HL-60 (cell line): ENCODE data around the gene TLCD2.

Experiments
- DNase-seq, 2 experiments: peaks; one replicate each; pipeline ENCODE4 v3.0.0-alpha.2; 2010 to 2020; ENCODE audit warnings: low read depth in 1 of 2, low spot score in 1 of 2
- H3K27ac ChIP-seq: fragments of 250-450 bp; sonication (Bioruptor Pico); replicated peaks from 2 replicates; pipeline ENCODE4 v1.5.1; 2020; ENCODE audit warnings: mild to moderate bottlenecking, moderate library complexity
- H3K27me3 ChIP-seq: fragments of 250-450 bp; sonication (Bioruptor Pico); 2 replicates; pipeline ENCODE4 v1.5.1; 2021; ENCODE audit warnings: mild to moderate bottlenecking, moderate library complexity; ENCODE audit not compliant: insufficient read depth, poor library complexity, severe bottlenecking
- H3K4me3 ChIP-seq: replicated peaks from 2 replicates; pipeline ENCODE4 v1.5.1; 2011; ENCODE audit warnings: mild to moderate bottlenecking, control low read depth, low read length; ENCODE audit not compliant: insufficient read depth
- GABPA ChIP-seq: IDR thresholded peaks from 2 replicates; pipeline ENCODE4 v1.6.1; 2012; ENCODE audit warnings: low read depth
- POLR2AphosphoS5 ChIP-seq: IDR thresholded peaks from 2 replicates; pipeline ENCODE4 v1.6.1; 2012; ENCODE audit warnings: low read depth
- SPI1 ChIP-seq: IDR thresholded peaks from 2 replicates; pipeline ENCODE4 v1.6.1; 2012; ENCODE audit warnings: low read depth, mild to moderate bottlenecking, borderline replicate concordance
- TF ChIP-seq, protein P1 (sequence below): IDR thresholded peaks from 2 replicates; pipeline ENCODE4 v1.6.1; 2012; ENCODE audit warnings: low read depth; ENCODE audit not compliant: insufficient replicate concordance
- TF ChIP-seq, protein P2 (sequence below): IDR thresholded peaks from one replicate; pipeline ENCODE4 v1.5.1; 2011; ENCODE audit warnings: low read length, control low read depth, inconsistent platforms; ENCODE audit not compliant: insufficient read depth

The TLCD2 gene

DNA sequence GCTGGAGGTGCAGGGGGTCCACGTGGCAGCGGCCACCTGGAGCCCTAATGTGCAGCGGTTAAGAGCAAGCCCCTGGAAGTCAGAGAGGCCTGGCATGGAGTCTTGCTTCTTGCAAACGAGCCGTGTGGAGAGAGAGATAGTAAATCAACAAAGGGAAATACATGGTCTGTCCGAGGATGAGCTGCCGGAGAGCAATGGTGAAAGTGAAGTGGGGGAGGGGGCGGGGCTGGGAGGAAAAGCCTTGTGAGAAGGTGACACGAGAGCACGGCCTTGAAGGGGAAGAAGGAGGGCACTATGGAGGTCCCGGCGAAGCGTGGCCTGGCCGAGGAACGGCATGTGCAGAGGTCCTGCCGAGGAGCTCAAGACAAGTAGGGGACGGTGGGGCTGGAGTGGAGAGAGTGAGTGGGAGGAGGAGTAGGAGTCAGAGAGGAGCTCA is 45.7 kb upstream of the TLCD2 start:
- H3K27ac ChIP-seq = no peak overlapping the region
- H3K4me3 ChIP-seq = no peak overlapping the region
- H3K27me3 ChIP-seq = no peaks in the 10 kb centered on the region
- DNase-seq = no peak
- TF ChIP-seq GABPA = no peak

DNA sequence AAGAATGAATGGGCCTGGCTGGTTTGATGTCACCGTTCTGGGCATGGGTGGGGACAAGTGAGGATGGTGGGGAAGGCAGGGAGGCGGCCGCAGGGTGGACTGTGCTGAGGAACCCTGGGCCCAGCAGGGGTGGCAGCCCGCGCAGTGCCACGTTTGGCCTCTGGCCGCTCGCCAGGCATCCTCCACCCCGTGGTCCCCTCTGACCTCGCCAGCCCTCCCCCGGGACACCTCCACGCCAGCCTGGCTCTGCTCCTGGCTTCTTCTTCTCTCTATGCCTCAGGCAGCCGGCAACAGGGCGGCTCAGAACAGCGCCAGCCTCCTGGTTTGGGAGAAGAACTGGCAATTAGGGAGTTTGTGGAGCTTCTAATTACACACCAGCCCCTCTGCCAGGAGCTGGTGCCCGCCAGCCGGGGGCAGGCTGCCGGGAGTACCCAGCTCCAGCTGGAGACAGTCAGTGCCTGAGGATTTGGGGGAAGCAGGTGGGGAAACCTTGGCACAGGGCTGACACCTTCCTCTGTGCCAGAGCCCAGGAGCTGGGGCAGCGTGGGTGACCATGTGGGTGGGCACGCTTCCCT is 45.2 kb upstream of the TLCD2 start:
- TF ChIP-seq, protein P1, sequence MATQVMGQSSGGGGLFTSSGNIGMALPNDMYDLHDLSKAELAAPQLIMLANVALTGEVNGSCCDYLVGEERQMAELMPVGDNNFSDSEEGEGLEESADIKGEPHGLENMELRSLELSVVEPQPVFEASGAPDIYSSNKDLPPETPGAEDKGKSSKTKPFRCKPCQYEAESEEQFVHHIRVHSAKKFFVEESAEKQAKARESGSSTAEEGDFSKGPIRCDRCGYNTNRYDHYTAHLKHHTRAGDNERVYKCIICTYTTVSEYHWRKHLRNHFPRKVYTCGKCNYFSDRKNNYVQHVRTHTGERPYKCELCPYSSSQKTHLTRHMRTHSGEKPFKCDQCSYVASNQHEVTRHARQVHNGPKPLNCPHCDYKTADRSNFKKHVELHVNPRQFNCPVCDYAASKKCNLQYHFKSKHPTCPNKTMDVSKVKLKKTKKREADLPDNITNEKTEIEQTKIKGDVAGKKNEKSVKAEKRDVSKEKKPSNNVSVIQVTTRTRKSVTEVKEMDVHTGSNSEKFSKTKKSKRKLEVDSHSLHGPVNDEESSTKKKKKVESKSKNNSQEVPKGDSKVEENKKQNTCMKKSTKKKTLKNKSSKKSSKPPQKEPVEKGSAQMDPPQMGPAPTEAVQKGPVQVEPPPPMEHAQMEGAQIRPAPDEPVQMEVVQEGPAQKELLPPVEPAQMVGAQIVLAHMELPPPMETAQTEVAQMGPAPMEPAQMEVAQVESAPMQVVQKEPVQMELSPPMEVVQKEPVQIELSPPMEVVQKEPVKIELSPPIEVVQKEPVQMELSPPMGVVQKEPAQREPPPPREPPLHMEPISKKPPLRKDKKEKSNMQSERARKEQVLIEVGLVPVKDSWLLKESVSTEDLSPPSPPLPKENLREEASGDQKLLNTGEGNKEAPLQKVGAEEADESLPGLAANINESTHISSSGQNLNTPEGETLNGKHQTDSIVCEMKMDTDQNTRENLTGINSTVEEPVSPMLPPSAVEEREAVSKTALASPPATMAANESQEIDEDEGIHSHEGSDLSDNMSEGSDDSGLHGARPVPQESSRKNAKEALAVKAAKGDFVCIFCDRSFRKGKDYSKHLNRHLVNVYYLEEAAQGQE = no peak
- TF ChIP-seq, protein P2, sequence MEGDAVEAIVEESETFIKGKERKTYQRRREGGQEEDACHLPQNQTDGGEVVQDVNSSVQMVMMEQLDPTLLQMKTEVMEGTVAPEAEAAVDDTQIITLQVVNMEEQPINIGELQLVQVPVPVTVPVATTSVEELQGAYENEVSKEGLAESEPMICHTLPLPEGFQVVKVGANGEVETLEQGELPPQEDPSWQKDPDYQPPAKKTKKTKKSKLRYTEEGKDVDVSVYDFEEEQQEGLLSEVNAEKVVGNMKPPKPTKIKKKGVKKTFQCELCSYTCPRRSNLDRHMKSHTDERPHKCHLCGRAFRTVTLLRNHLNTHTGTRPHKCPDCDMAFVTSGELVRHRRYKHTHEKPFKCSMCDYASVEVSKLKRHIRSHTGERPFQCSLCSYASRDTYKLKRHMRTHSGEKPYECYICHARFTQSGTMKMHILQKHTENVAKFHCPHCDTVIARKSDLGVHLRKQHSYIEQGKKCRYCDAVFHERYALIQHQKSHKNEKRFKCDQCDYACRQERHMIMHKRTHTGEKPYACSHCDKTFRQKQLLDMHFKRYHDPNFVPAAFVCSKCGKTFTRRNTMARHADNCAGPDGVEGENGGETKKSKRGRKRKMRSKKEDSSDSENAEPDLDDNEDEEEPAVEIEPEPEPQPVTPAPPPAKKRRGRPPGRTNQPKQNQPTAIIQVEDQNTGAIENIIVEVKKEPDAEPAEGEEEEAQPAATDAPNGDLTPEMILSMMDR = no peak
- TF ChIP-seq SPI1 = no peak
- TF ChIP-seq GABPA = no peak
- TF ChIP-seq POLR2AphosphoS5 = no peak
- no peak for DNase-seq
- Histone ChIP-seq H3K27ac (no peak overlapping the region), H3K27me3 (no peaks in the 10 kb centered on the region), H3K4me3 (no peak overlapping the region)

DNA sequence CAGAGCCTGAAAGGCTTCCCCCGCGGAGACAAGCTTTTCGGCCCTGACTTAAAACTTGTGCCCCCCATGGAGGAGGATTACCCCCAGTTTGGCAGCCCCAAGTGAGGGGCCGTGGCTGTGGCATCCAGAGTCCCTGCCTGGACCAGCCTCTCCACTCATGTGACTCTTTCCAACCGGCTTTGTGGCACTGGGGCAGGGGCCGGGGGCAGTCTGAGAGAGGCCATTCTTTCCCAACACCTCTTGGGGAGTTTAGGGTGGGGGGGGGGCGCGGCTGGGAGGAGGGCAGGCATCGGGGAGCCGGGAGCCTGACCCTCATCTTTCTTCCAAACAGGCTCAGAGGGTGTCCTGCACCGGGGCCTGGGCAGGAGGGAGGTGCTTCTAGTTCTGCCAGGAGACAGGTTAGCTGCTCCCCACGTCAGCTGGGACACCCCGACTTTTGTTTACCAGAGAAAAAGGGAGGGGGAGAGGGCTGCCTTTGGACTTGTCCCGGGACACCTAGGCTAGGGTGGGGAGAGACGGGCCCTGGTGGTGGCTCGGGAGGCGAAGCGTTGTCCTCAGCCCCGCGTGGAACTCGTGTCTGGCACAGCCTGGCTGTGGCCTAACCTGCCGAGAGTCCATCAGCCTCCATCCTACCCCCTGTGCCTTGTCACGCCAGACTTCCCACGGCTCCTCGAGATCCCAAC is 44.4 kb upstream of the TLCD2 start:
- DNase-seq = no peak
- no peak overlapping the region for H3K4me3 ChIP-seq
- TF ChIP-seq POLR2AphosphoS5 (no peak), SPI1 (no peak), GABPA (no peak)
- TF ChIP-seq, protein P1 = no peak
- TF ChIP-seq, protein P2 = no peak
- no peak overlapping the region for H3K27ac ChIP-seq
- H3K27me3 ChIP-seq = no peaks in the 10 kb centered on the region

DNA sequence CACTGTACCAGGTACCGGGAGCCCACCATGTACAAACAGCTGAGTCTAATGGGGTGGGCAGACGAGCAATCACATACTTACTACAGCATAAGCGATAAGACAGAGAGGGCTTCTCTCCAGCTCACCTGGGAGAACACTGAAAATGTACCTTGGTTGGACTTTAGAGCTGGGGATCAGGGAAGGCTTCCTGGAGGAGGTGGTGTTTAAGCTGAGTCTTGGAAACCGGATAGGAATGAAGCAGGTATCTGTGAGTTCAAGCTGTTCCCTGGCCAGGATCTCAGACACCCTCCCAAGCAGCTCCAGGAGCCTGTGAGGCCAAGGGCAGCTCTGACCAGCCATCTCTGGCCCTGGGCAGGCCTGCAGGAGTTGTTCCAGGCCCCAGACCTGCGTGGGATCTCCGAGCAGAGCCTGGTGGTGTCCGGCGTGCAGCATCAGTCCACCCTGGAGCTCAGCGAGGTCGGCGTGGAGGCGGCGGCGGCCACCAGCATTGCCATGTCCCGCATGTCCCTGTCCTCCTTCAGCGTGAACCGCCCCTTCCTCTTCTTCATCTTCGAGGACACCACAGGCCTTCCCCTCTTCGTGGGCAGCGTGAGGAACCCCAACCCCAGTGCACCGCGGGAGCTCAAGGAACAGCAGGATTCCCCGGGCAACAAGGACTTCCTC is 43.7 kb upstream of the TLCD2 start:
- H3K27ac ChIP-seq = no peak overlapping the region
- H3K27me3 ChIP-seq = no peaks in the 10 kb centered on the region
- no peak for TF ChIP-seq SPI1
- TF ChIP-seq POLR2AphosphoS5 = no peak
- no peak for TF ChIP-seq GABPA
- no peak overlapping the region for H3K4me3 ChIP-seq
- DNase-seq = no peak
